ENCODE measurements around the gene MACROH2A1.

The MACROH2A1 gene

DNA sequence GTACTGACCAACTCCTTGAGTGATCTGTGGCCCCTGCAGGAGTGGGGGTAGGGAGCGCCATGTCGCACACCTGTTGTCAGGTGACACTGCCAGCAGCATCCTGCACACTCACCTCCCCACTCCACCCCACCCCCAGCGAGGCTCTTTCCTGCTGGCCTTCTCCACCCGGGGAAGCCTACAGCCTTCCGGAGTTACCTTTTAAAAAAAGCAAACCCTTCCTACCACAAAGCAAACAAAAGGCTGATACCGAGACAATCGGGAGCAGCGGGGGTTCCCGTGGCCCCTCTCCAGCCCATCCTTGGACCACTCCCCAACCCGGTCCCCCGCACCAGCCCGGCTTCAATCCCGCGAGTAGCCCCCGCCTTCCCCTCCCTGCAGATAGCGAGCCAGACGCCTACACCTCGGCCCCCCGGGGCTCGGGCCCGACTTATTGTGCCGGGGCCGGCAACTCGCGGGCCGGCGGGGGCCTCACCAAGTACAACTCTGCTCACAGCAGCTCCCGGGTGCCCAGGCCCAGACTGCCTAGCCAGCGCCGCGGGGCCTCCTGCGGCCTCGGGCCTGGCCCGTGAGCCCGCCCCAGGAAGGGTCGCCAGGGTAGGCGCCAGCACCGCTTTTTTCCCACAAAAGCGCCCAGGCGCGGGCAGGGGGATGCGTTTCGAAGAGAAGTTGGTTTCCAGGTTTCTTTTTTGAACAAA, 724 bp downstream of the MACROH2A1 start:
- DNase-seq (ENCODE audit: low read depth in 1 of 2, low spot score in 1 of 2), result peak in 1 of 2 donors; percentile 29

DNA sequence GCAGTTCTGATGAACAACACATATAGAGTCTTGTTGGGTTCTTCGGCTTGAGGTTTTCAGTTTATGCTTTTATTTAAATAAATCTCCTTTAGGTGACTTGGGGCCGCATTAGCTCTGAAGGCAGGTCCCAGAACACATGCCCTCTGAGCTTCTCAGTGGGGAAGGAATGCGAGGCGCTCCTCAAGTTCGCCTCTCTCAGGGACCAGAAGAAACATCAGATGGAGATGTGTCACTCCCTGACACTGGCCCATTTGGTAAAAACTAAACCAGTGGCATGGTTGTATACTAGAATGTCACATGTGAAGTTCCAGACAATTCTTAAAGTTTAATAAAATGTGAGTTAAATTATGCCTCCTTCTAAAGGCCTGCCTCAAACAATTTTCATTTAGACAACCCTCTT, 1.9 kb downstream of the MACROH2A1 start:
- DNase-seq (ENCODE audit: low read depth in 1 of 2, low spot score in 1 of 2), result no peak

DNA sequence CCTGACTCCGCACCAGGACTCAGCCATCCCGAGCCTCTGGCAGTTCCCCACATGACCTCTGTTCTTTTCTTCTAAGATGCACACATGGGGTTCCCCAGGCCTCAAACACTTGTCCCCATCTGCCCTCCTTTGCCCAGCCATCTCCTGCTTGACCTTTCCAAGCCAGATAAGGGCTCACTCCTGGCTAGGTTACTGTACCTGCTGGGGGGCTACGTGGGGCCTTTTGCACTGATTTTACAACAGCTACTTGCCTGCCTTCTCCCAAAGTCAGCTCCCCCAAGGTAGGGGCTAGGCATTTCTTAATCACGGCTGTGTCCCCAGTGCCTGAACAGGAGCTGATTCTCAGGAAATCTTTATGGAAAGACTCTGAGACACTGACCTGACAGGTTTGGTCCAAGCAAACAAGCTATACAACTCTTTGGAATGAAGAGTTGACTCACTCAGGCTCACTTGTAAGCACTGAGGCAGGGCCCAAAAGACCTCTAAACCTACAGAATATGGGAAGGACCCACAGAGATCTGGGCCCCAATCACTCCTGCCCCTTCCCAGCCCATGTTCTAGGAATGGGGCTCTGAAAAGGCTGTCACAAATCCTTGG, 2.5 kb downstream of the MACROH2A1 start:
- no peak for DNase-seq (ENCODE audit: low read depth in 1 of 2, low spot score in 1 of 2)

DNA sequence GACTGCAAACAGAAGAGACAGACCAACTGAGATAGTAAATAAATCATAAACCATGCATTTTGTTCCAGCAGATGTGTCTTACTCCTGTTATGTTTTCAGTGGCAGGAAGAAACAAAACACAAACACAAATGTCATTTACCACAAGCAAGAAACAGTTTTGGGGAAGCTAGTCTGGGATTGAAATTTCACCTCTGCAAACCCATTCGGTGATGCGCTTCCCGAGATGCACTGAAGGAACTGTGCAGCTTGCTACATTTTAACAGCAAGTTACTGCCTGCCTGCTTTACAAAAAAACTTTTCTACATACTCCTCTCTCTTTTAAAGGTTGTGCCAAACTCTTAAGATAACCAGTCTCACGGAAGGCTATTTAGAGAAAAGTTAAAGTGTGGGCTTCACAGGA, 3.2 kb downstream of the MACROH2A1 start:
- no peak for DNase-seq (ENCODE audit: low read depth in 1 of 2, low spot score in 1 of 2)

DNA sequence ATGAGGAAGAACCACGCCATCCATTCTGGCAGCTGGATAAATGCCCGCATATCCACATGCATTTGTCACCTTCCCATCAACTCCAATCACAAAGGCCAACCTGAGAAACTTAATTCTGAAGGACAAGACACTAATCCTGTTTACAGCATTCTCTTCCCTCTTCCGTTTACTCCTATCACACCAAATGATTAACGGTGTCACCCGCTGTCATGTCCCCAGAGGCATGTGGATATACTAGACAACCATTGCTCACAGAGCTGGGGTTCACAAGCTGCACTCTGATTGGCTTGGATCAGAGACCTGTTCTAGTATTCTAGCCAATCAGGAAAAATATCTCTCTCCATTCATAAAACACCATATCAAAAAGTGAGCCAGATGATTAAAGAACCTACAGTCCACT, 3.6 kb downstream of the MACROH2A1 start:
- DNase-seq (ENCODE audit: low read depth in 1 of 2, low spot score in 1 of 2), result no peak

DNA sequence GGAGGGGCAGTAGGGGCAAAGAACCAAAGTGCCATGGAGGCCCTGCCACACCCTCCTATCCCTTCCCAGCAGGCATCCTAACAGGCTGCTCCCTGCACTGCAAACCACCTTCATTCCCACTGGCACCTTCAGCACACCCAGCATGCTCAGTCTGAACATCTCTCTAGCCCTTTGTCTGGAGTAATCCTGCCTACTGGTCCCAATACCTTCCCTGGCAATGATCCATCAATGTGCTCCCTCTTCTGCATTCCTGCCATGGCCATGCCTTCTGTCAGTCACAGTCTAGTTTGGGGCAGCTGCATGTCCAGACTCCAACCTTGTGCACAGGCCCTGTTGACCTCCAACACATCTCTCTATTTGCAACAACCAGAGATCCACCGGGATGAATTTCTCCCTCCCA, 4.9 kb downstream of the MACROH2A1 start:
- DNase-seq (ENCODE audit: low read depth in 1 of 2, low spot score in 1 of 2), result no peak

DNA sequence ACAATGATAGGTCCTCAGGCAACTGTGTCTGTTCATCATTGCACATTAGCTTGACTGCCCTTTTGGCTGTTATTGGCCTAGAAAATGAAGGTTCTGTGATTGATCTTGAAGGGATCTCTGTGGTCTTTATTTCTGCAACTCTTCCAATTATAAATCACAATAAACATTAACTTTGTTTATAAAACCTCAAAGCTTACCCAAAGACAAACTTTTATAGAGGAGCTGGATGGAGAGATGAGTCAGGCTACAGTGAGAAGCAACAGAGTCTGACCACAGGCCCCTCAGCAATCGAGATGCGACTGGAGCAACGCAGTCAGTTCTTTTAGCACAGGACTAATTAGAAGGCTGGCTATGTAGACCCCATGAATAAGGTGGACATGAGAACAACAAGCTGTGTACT, 5.3 kb downstream of the MACROH2A1 start:
- DNase-seq (ENCODE audit: low read depth in 1 of 2, low spot score in 1 of 2), result no peak

DNA sequence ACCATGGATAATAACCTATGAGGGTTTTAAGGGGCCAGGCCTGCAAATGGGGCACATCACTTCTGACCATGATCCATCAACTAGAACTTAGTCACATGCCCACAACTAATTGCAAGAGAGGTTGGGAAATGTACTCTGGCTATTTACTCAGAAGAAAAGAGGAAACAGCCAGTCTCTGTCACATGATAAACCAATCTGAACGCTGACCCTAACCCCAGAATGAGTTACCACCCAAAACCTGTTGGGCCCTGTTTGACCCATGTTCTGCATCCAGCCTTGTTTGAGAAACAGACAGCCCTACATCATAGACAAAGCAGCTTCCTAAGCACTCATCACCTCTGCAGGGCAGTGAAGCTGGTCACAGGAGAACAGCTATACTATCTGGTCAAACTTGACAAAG, 5.8 kb downstream of the MACROH2A1 start:
- no peak for DNase-seq (ENCODE audit: low read depth in 1 of 2, low spot score in 1 of 2)

DNA sequence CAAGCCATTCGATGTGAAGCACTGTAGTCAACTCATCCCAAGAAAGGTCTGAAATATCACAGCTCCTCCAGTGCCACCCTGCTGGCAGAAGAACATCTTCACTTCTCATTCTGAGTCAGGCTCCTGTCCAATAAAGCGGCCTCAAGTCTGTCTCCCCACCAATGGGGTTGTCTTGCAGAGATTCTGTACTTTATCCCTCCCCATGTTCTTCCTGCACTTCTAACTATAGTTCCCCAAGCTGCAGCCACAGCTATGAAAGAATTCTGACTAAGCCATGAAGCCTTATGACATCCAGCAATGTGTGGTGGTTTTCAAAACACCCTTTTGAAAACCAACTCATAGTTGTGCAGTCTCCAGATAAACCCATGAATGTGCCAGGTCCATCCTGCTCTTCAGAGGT, 6.8 kb downstream of the MACROH2A1 start:
- no peak for DNase-seq (ENCODE audit: low read depth in 1 of 2, low spot score in 1 of 2)

DNA sequence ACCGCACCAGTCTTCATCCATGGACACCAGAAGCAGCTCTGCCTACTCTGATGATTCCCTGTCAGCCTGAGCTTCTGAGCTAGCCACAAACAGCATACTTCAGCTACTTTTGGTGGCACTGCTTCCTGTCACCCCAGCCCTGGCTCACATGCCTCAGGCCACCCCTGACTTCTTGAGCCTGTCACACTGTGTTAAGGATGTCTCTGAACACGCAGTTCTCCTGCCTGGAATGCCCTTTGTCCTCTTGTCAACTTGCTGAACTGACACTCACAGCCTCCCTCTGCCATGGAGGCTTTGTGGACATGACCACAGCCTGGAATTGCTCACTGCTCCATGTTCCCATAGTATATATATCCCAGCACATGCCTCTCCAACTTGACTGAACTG, 7.2 kb downstream of the MACROH2A1 start:
- DNase-seq (ENCODE audit: low read depth in 1 of 2, low spot score in 1 of 2), result no peak

DNA sequence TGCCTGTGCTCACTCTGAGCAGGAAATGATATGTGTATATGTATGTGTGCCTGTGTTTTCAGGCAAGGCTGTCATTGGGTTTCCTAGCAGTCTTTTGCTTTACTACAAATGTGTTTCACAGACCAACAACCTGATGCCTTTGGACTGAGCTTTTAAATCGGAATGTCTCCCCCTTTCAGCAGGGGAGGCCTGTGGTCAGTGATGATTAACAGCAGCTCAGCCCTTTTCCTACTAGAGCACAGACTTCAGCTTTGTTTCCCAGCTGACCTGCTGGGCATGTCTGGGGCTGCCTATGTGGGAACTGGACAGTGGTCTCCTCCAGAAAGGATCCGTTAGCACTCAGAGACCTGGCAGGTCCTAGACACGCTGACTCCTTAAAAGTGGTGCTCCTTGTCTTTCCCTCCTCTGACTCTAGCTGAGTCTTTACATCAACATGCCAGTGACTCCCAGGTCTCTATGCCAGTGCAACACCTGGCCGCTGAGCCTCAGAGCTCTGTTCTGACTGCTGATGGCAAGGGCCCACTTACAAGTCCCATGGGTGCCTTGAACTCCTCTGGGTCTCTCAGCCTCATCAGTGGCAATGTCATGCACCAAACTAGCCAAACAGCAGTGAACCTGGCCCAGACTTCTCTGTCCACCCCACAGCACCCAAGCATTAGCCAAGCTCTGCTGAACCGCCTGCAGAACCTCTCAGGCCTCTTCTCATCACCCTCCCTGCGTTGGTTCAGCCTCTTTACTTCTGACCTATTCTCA, 7.7 kb downstream of the MACROH2A1 start:
- no peak for DNase-seq (ENCODE audit: low read depth in 1 of 2, low spot score in 1 of 2)

DNA sequence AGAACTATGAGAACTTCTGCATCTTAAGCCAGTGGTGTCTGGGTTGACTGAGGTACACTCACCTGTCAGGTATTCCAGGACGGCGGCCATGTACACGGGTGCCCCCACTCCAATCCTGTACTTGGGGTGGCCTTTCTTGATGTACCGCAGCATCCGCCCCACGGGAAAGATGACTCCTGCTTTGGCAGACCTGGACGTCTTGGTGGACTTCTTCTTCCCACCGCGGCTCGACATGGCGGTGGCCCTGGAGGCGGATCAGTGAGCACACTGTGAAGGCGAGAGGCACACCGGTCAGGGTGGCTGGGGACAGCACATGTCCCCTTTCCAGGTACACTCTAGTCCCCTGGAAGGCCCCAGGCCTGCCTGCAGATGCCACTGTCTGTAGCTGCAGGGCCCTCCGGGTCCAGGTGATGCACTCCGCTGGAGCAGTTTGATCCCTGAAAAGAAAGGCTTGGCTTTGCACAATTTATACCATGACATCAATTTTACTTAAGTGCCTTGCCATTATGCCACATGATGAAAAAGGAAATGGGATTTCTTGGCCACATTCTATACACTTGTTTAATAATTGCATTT, 10.1 kb downstream of the MACROH2A1 start:
- no peak for DNase-seq (ENCODE audit: low read depth in 1 of 2, low spot score in 1 of 2)

DNA sequence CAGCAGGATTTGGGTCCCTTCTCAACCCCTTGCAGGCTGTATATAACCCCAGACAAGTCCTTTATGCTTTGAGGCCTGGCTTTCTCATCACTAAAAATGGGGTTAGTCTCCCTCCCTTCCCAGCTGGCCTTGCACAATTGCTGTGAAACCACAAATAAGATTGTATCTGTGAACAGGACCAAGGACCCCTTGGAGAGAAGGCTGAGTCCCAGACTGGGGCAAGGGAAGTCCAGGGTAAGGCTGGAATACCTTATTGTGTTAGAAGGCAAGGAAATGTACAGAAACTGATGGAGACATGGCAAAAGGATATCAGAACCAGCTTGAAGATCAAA, 11.4 kb downstream of the MACROH2A1 start:
- no peak for DNase-seq (ENCODE audit: low read depth in 1 of 2, low spot score in 1 of 2)

DNA sequence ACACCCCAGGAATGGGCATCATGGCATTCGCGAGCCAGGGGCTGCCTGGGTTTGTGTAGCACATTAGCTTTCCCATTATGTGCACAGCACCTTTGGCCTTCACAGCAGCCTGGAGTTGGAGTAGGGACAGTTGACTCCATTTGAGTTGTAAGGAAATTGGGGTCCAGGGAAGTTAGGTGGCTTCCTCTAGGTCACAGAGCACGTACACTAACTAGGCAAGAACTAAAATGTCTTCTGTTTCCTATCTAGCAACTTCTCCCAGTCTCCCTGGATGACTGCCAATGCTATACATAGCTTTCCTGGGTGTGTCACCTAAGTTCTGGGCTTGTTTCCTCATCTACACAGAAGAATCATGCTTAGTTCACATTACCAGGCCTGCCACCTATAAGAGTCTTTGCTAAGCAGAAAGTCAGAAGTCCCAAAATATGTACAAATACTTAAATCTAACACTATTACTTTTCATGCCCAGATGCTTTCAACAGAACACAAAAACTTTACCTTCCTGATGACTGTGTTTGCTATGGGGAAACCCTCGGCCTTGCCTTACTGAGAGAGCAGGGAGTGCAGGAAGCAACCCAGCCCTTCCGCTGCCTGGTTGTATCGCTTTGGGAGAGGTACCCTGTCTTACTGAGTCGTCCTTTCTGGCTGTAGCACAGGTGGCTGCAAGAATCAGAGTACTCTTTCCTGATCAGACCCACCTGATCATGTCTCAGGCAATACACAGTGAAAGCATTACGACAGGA, 12.0 kb downstream of the MACROH2A1 start:
- DNase-seq (ENCODE audit: low read depth in 1 of 2, low spot score in 1 of 2), result no peak

DNA sequence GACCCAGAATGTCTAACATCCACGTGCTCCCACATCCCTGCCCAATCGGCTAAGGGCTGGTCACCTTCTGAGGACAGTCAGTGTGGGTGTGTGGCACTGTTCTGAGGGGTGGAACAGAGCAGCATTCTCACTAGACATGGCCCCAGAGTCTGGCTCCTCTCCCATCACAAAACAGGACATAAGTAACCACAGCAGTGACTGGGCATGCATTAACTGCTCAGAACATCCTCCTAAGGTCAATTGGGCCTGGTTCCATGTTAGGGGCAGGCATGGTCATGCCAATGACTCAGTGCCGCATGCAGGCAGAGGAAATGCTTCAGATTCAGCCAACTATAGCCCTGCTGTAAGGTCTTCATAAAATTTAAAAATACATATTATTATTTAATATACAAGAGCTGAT, 12.9 kb downstream of the MACROH2A1 start:
- no peak for DNase-seq (ENCODE audit: low read depth in 1 of 2, low spot score in 1 of 2)

DNA sequence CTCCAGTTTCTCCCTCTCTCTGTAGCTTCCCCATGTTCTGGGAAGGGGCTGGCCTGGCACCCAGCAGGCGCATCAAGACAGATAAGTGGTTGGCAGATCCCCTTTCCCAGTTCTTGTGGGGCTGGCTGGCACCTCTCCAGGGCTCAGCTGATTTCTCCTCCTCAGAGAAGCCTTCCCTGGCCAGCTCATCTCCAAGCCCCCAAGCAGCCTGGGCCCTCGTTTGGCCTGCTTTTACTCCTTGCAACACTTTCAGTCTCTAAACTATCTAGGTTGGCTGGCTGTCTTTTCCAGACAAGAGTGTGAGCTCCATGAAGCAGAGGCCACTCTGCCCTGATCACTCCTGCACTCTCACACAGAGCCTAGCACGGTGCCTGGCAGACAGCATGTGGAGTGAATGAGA, 13.5 kb downstream of the MACROH2A1 start:
- DNase-seq (ENCODE audit: low read depth in 1 of 2, low spot score in 1 of 2), result no peak

DNA sequence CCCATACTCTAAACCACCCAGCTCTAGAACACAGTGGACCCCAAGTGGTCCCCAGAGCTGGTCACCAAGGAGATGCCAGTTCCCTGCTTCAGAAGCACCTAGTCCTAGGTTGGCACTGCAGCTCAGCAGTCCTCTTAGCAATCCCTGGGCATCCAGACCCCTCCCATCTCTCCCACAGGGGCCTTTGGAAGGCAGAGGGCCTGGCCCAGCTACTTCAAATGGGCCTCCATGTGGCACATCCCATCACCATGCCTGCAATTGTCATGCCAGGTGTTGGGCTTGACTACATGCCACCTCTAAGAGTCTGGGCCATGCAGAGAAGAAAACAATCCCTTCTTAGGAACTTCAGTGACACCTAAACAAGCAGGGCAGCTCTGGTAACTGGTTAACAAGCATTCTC, 14.1 kb downstream of the MACROH2A1 start:
- DNase-seq (ENCODE audit: low read depth in 1 of 2, low spot score in 1 of 2), result no peak

DNA sequence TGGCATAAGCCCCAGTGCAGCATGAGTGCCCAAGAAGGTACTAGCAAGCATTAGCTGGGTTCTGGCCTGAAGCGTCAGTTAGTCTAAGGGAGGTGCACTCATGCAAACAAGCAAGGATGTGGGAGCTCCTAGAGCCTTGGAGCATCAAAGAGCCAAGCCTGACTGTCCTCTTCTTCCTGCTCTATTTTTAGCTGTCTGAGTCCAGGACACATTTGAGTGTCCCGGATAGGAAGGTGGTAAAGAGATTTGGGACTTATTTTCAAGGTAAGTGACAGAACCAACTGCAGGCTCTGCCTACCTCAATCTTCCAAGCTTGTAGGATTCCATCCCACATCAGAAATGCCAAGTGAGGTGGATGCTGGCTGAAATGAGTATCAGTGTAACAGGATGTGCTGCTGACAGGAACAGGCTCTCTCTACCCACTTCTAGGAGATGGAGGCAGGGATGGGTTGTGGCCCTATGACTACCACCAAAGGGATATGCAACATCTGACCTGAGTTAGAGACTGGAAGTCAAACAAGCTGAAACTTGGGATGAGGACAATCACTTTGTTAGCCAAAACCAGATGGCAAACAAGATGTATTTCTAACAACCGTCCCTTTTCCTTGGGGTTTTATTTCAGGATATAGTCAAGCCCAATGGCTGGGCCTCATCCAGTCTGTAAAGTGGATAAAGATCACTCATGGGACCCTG, 15.1 kb downstream of the MACROH2A1 start:
- no peak for DNase-seq (ENCODE audit: low read depth in 1 of 2, low spot score in 1 of 2)

DNA sequence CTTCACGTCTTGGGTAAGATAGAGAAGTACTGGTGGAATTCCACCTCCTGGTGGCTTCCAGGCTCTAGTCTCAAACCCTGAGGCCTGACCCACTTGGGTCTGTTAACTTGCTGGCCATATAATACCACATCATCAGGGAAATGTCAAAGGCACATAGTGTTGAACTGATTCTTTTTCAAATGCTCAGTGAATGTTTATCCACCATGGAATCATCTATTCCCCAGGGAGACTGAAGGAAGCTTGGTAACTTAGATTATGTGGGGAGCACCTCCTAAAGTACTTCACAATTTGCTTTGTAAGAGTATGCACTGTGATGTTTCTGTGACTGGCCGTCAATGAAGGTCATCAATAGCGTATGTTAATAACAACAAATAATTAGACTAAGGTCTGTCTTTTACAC, 16.1 kb downstream of the MACROH2A1 start:
- no peak for DNase-seq (ENCODE audit: low read depth in 1 of 2, low spot score in 1 of 2)

DNA sequence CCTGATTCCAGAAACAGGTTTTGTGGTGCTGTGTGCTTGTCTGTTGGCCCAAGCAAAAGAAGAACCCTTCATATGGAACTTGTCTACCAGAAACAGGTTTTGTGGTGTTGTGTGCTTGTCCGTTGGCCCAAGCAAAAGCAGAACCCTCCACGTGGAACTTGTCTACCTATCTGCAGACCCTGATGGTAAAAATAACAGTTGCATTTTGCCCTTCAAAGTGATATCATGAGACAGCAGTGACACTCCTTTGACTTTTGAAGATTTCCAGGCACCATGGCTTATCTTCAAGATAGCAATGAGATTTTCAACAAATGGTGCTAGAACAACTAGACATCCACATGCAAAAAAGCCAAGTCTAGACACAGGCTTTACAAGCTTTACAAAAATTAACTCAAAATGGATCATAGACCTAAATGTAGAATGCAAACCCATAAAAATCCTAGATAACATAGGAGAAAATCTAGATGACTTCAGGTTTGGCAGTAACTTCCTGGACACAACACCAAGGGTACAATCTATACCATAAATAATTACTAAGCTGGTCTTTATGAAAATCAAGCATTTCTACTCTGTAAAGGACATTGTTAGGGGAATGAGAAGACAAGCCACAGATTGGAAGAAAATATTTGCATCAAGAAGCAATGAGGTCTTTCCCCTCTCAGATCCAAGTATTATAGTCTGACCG, 16.8 kb downstream of the MACROH2A1 start:
- no peak for DNase-seq (ENCODE audit: low read depth in 1 of 2, low spot score in 1 of 2)
